H1 (cell line): Measurements from ENCODE around the gene EIF1AY. TPM values are rescaled to one million over a fixed set of nuclear protein-coding genes. Genes with fewer than 3 reads are reported as not detected.

ENCODE experiments used
- CTCF ChIA-PET: fragments of 300-600 bp; sonication (Branson Sonifier 250); formaldehyde crosslinking; loops from one replicate; lab custom pipeline; 2021; ENCODE audit not compliant: partially characterized antibody; lab: Charles Lee
- POLR2A ChIA-PET: fragments of 300-600 bp; sonication (Branson Sonifier 250); formaldehyde crosslinking; loops from one replicate; lab custom pipeline; 2021; ENCODE audit warnings: inconsistent platforms; ENCODE audit not compliant: partially characterized antibody; lab: Charles Lee
- DNase-seq, 2 experiments: peaks; one replicate each; pipeline versions ENCODE4 v3.0.0 to v3.0.0-alpha.2; 2010 to 2022; ENCODE audit warnings: low spot score in 2 of 2, low read depth in 1 of 2, mixed read lengths in 1 of 2
- FAIRE-seq: peaks from 2 replicates; lab custom pipeline; 2011; peaks lifted over from hg19 to GRCh38; lab: Jason Lieb, UNC
- H2AFZ ChIP-seq: 2 replicates; pipeline ENCODE4 v1.8.1; 2012; ENCODE audit warnings: low read length, inconsistent platforms
- H2AK5ac ChIP-seq: 2 replicates; pipeline ENCODE4 v1.6.1; 2013; ENCODE audit warnings: low read depth, low read length
- H2BK120ac ChIP-seq: replicated peaks from 2 replicates; pipeline ENCODE3; 2013; ENCODE audit warnings: low read depth, low read length, inconsistent platforms
- H2BK12ac ChIP-seq: 2 replicates; pipeline ENCODE4 v1.6.1; 2013; ENCODE audit warnings: low read depth, low read length
- H2BK15ac ChIP-seq: 2 replicates; pipeline ENCODE4 v1.6.1; 2013; ENCODE audit warnings: low read length
- H2BK20ac ChIP-seq: 2 replicates; pipeline ENCODE4 v1.6.1; 2013; ENCODE audit warnings: low read length
- H2BK5ac ChIP-seq: 2 replicates; pipeline ENCODE4 v1.6.1; 2013; ENCODE audit warnings: low read depth, low read length
- H3K14ac ChIP-seq: 2 replicates; pipeline ENCODE4 v1.6.1; 2013; ENCODE audit warnings: inconsistent platforms; ENCODE audit not compliant: insufficient read length
- H3K18ac ChIP-seq: 2 replicates; pipeline ENCODE4 v1.6.1; 2013; ENCODE audit warnings: low read length; ENCODE audit errors: extremely low read depth
- H3K23ac ChIP-seq: 2 replicates; pipeline ENCODE4 v1.6.1; 2013; ENCODE audit warnings: inconsistent platforms; ENCODE audit not compliant: insufficient read length
- H3K23me2 ChIP-seq: 2 replicates; pipeline ENCODE4 v1.6.1; 2013; ENCODE audit warnings: low read depth, low read length
- H3K27ac ChIP-seq: 2 replicates; pipeline ENCODE4 v1.6.1; 2011; ENCODE audit warnings: low read depth, low read length, inconsistent platforms
- H3K27me3 ChIP-seq, 4 experiments: replicated peaks in 1 of 4; 1 replicate in 1 of 4; 2 replicates in 3 of 4; pipeline versions ENCODE4 v1.6.1 to v1.8.1; 2011 to 2013; ENCODE audit warnings: low read length in 3 of 4, mild to moderate bottlenecking in 3 of 4, inconsistent platforms in 2 of 4, mixed read lengths in 2 of 4, moderate library complexity in 1 of 4; ENCODE audit not compliant: control insufficient read depth in 3 of 4, insufficient read depth in 3 of 4; ENCODE audit errors: extremely low read depth in 1 of 4
- H3K36me3 ChIP-seq, 4 experiments: 2 replicates each; pipeline versions ENCODE4 v1.6.1 to v1.8.1; 2011 to 2013; ENCODE audit warnings: mild to moderate bottlenecking in 4 of 4, low read length in 3 of 4, moderate library complexity in 2 of 4, control low read depth in 1 of 4, inconsistent platforms in 1 of 4; ENCODE audit not compliant: insufficient read depth in 4 of 4, control insufficient read depth in 2 of 4
- H3K4ac ChIP-seq: replicated peaks from 2 replicates; pipeline ENCODE3; 2013; ENCODE audit warnings: low read length, low read depth, mixed read lengths, inconsistent platforms; ENCODE audit not compliant: insufficient read length
- H3K4me1 ChIP-seq, 4 experiments: replicated peaks in 1 of 4; 1 replicate in 1 of 4; 2 replicates in 3 of 4; pipeline versions ENCODE4 v1.6.1 to v1.8.1; 2011 to 2013; ENCODE audit warnings: low read length in 3 of 4, inconsistent platforms in 2 of 4, mixed read lengths in 1 of 4; ENCODE audit not compliant: insufficient read depth in 4 of 4, control insufficient read depth in 3 of 4
- H3K4me2 ChIP-seq, 2 experiments: 2 replicates each; pipeline versions ENCODE4 v1.6.1 to v1.8.1; 2011 to 2013; ENCODE audit warnings: low read depth in 2 of 2, low read length in 2 of 2, control low read depth in 1 of 2, inconsistent platforms in 1 of 2, mild to moderate bottlenecking in 1 of 2; ENCODE audit not compliant: insufficient read depth in 1 of 2
- H3K4me3 ChIP-seq, 4 experiments: fragments of 200-600, 300-600 bp in 1 of 4; sonication (generic), shearing (Covaris generic), sonication (Bioruptor Twin) in 1 of 4; 2 replicates each; pipeline versions ENCODE4 v1.5.1 to v1.8.1; 2011 to 2016; ENCODE audit warnings: low read length in 4 of 4, low read depth in 3 of 4, control low read depth in 2 of 4, inconsistent platforms in 2 of 4, mild to moderate bottlenecking in 2 of 4, mixed read lengths in 1 of 4, moderate library complexity in 1 of 4; ENCODE audit not compliant: insufficient read depth in 2 of 4; ENCODE audit errors: extremely low read depth in 1 of 4
- H3K56ac ChIP-seq: replicated peaks from 2 replicates; pipeline ENCODE3; 2013; ENCODE audit warnings: low read depth, mild to moderate bottlenecking, mixed read lengths, low read length, inconsistent platforms; ENCODE audit not compliant: insufficient read length
- H3K79me1 ChIP-seq: 2 replicates; pipeline ENCODE4 v1.6.1; 2013; ENCODE audit warnings: low read depth, low read length, control low read depth
- H3K79me2 ChIP-seq, 2 experiments: 2 replicates each; pipeline versions ENCODE4 v1.6.1 to v1.8.1; 2012 to 2013; ENCODE audit warnings: low read length in 2 of 2, mild to moderate bottlenecking in 2 of 2, inconsistent platforms in 1 of 2; ENCODE audit not compliant: insufficient read depth in 2 of 2, control insufficient read depth in 1 of 2
- H3K9ac ChIP-seq, 4 experiments: replicated peaks in 1 of 4; 1 replicate in 1 of 4; 2 replicates in 3 of 4; pipeline versions ENCODE4 v1.6.1 to v1.8.1; 2011 to 2013; ENCODE audit warnings: low read depth in 3 of 4, low read length in 3 of 4, control low read depth in 2 of 4, mild to moderate bottlenecking in 2 of 4, moderate library complexity in 2 of 4, inconsistent platforms in 1 of 4; ENCODE audit errors: extremely low read depth in 1 of 4
- H3K9me3 ChIP-seq, 2 experiments: 2 replicates each; pipeline versions ENCODE4 v1.6.1 to v1.8.1; 2012 to 2013; ENCODE audit warnings: mild to moderate bottlenecking in 2 of 2, moderate library complexity in 2 of 2, control low read depth in 1 of 2, inconsistent platforms in 1 of 2, low read depth in 1 of 2, low read length in 1 of 2, mixed read lengths in 1 of 2; ENCODE audit not compliant: insufficient read depth in 2 of 2
- H4K20me1 ChIP-seq, 2 experiments: replicated peaks in 1 of 2; 2 replicates each; pipeline versions ENCODE3 to v1.8.1; 2011 to 2013; ENCODE audit warnings: inconsistent platforms in 2 of 2, low read length in 2 of 2, mild to moderate bottlenecking in 1 of 2; ENCODE audit not compliant: insufficient read depth in 2 of 2, control insufficient read depth in 1 of 2
- H4K5ac ChIP-seq: 2 replicates; pipeline ENCODE4 v1.6.1; 2013; ENCODE audit warnings: low read length, low read depth, mixed read lengths, inconsistent platforms; ENCODE audit not compliant: insufficient read length
- H4K8ac ChIP-seq: 2 replicates; pipeline ENCODE4 v1.8.0; 2013; ENCODE audit warnings: mild to moderate bottlenecking, moderate library complexity, low read length, inconsistent platforms; ENCODE audit not compliant: insufficient read depth; ENCODE audit errors: extremely low read depth
- H4K91ac ChIP-seq: replicated peaks from 2 replicates; pipeline ENCODE3; 2013; ENCODE audit warnings: low read length, mixed read lengths, inconsistent platforms; ENCODE audit not compliant: insufficient read length
- ASH2L ChIP-seq: fragments of 200-600, 300-600 bp; sonication (generic); IDR thresholded peaks from one replicate; pipeline ENCODE4 v1.7.1; 2017; ENCODE audit warnings: low read length
- CBX5 ChIP-seq: fragments of 300-800, 300-1000 bp; sonication (generic); IDR thresholded peaks from 2 replicates; pipeline ENCODE4 v1.7.1; 2016; ENCODE audit warnings: antibody characterized with exemption, low read length, low read depth
- EGR1 ChIP-seq: IDR thresholded peaks from 2 replicates; pipeline ENCODE4 v1.6.1; 2011; ENCODE audit warnings: low read depth, low read length, borderline replicate concordance
- GTF2F1 ChIP-seq: IDR thresholded peaks from 2 replicates; pipeline ENCODE4 v1.6.1; 2012; ENCODE audit warnings: low read depth, low read length, improper control_type of control experiment, borderline replicate concordance
- NANOG ChIP-seq: IDR thresholded peaks from 2 replicates; pipeline ENCODE4 v1.6.1; 2011; ENCODE audit warnings: low read length, low read depth, mild to moderate bottlenecking, inconsistent platforms; ENCODE audit not compliant: insufficient read depth, poor library complexity, severe bottlenecking
- POU5F1 ChIP-seq: IDR thresholded peaks from 2 replicates; pipeline ENCODE4 v1.6.1; 2011; ENCODE audit warnings: low read depth, mild to moderate bottlenecking, low read length, moderate library complexity
- RAD21 ChIP-seq, 2 experiments: IDR thresholded peaks in 1 of 2; conservative IDR thresholded peaks in 1 of 2; 2 replicates each; pipeline ENCODE4 v1.6.1; 2011; ENCODE audit warnings: low read depth in 2 of 2, low read length in 2 of 2, improper control_type of control experiment in 1 of 2, inconsistent platforms in 1 of 2, mild to moderate bottlenecking in 1 of 2, moderate library complexity in 1 of 2
- RNF2 ChIP-seq: fragments of 200-900, 300-1000 bp; sonication (generic); IDR thresholded peaks from 2 replicates; pipeline ENCODE4 v1.7.1; 2016; ENCODE audit warnings: borderline replicate concordance, low read depth, mild to moderate bottlenecking, antibody characterized with exemption, low read length; ENCODE audit not compliant: poor library complexity, severe bottlenecking; ENCODE audit errors: missing control alignments
- SAP30 ChIP-seq: fragments of 300-600 bp; sonication (generic); IDR thresholded peaks from 2 replicates; pipeline ENCODE4 v1.7.1; 2012; ENCODE audit warnings: low read length, moderate library complexity, mild to moderate bottlenecking, inconsistent platforms; ENCODE audit not compliant: insufficient read depth, insufficient replicate concordance
- SP4 ChIP-seq: IDR thresholded peaks from 2 replicates; pipeline ENCODE4 v1.6.1; 2012; ENCODE audit warnings: low read length, inconsistent platforms
- TAF7 ChIP-seq: optimal IDR thresholded peaks from 2 replicates; pipeline ENCODE3; 2011; ENCODE audit warnings: low read depth, mild to moderate bottlenecking, inconsistent platforms, low read length, moderate library complexity, borderline replicate concordance
- TBP ChIP-seq: IDR thresholded peaks from 2 replicates; pipeline ENCODE4 v1.6.1; 2011; ENCODE audit warnings: low read depth, low read length, improper control_type of control experiment
- TCF12 ChIP-seq: IDR thresholded peaks from 2 replicates; pipeline ENCODE4 v1.6.1; 2011; ENCODE audit warnings: low read depth, mild to moderate bottlenecking, low read length
- WGBS, 2 experiments: shearing (Covaris generic) in 1 of 2; methylation state at CpG; one replicate each; pipeline versions ENCODE4 v1.1.6 to v1.1.7; 2013 to 2015; ENCODE audit warnings: low lambda C conversion rate in 2 of 2, mixed read lengths in 2 of 2, inconsistent platforms in 1 of 2, low coverage in 1 of 2, missing lambda C conversion rate in 1 of 2; ENCODE audit not compliant: insufficient replicate concordance in 2 of 2, insufficient coverage in 1 of 2, insufficient read length in 1 of 2; ENCODE audit errors: extremely low coverage in 1 of 2, missing lambda C conversion rate in 1 of 2; 5-methylcytosine and 5-hydroxymethylcytosine counted together
- polyA plus RNA-seq, 7 experiments: library from polyadenylated mRNA; depleted of rRNA in 3 of 7; stranded (reverse) in 5 of 7; unstranded in 2 of 7; fragments of >200 nt in 5 of 7; fragments of 200-250 nt in 2 of 7; gene quantifications; 1 replicate in 5 of 7; 2 replicates in 1 of 7; 4 replicates in 1 of 7; pipeline versions ENCODE4 v1.2.1 to v1.2.3, GENCODE V29; 2011 to 2013; ENCODE audit warnings: missing spikeins in 2 of 7, mixed read lengths in 2 of 7
- total RNA-seq: library from RNA; stranded (reverse); fragmentation: NEBNext Ultra II Directional; extraction: Animal tissue kit (Norgen Biotek cat#: 25700); gene quantifications from 2 replicates; pipeline ENCODE4 v1.2.1, GENCODE V29; 2021
- TF ChIP-seq, protein P1 (sequence below): IDR thresholded peaks from 2 replicates; pipeline ENCODE4 v1.6.1; 2012; ENCODE audit warnings: inconsistent platforms

Gene EIF1AY
- total and polyA plus RNA-seq, 2 of the 8 experiments (the other 6 are each of a cell fraction or from before 2014, with no cell fraction given), result 8.8 to 34.1 TPM

DNA sequence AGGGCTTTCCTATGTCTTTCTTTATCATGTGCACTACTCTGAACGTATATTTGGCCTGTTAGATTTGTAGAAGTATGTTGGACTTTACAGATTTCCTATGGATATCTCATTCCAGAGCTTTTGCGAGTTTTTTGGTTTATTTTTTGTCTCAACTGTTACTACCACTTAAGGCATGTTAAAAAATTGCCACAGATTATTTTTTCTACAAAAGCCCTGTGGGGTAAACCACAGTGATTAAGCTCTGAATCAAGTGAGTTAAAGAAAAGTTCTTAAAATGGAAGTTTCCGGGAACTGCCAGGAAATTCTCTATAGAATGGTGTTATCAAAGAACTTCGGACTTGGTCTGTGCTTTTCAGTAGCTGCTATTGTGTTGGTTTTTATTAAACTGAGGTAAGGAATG lies 10.6 kb downstream of the EIF1AY start:
- Histone ChIP-seq H2BK120ac (no peak overlapping the region), H4K91ac (no peak overlapping the region), H3K14ac (no peak overlapping the region), H3K27me3 (no peaks in the 10 kb centered on the region), H3K18ac (no peak overlapping the region), H3K4ac (no peak overlapping the region), H3K27ac (no peak overlapping the region), H3K4me3 (no peak overlapping the region), H2BK20ac (no peak overlapping the region), H2AK5ac (no peak overlapping the region), H2AFZ (no peak overlapping the region), H3K79me2 (no peaks in the 10 kb centered on the region), H4K8ac (no peak overlapping the region), H3K23me2 (no peaks in the 10 kb centered on the region), H3K36me3 (peaks cover 0 to 4% (median under 1%) of the 10 kb centered on the region in 4 experiments; a peak in 2 of 8 replicates), H3K9me3 (no peaks in the 10 kb centered on the region), H4K5ac (no peak overlapping the region), H3K23ac (no peak overlapping the region), H3K9ac (no peak overlapping the region), H3K4me2 (no peak overlapping the region), H2BK5ac (no peak overlapping the region), H4K20me1 (no peaks in the 10 kb centered on the region), H3K79me1 (no peaks in the 10 kb centered on the region), H2BK12ac (no peak overlapping the region), H3K4me1 (no peaks in the 10 kb centered on the region), H2BK15ac (no peak overlapping the region), H3K56ac (no peak overlapping the region)
- POLR2A ChIA-PET, result interaction anchor here (1.0 kb wide), 1 partner anchor 10 kb away, joined by 3 read pairs; the partner anchor contains the start of gene EIF1AY
- CTCF ChIA-PET, result no interaction called here
- no peak for FAIRE-seq
- DNase-seq, result no peak
- WGBS, 2 experiments, result 87% methylated on average over 4 of the region's 4 CpGs; no CpG with 5 or more reads in 1 of the 2 experiments
- no peak for TF ChIP-seq CBX5
- TF ChIP-seq EGR1, result no peak
- no peak for TF ChIP-seq POU5F1
- TF ChIP-seq SAP30, result no peak
- no peak for TF ChIP-seq TCF12
- no peak for TF ChIP-seq ASH2L
- no peak for TF ChIP-seq SP4
- TF ChIP-seq NANOG, result no peak
- no peak for TF ChIP-seq RNF2
- TF ChIP-seq RAD21 (IDR thresholded peaks at IDR 0.05 in 1 of 2, conservative IDR thresholded peaks at IDR 0.05 in 1 of 2; ENCODE audit: low read depth in 2 of 2, low read length in 2 of 2), result no peak
- TF ChIP-seq GTF2F1, result no peak
- no peak for TF ChIP-seq TBP
- TF ChIP-seq TAF7, result no peak
- TF ChIP-seq, protein P1, sequence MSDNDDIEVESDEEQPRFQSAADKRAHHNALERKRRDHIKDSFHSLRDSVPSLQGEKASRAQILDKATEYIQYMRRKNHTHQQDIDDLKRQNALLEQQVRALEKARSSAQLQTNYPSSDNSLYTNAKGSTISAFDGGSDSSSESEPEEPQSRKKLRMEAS, result no peak
